Neural progenitor cell (in vitro differentiated cells): Measurements from ENCODE around the gene TGM2. TPM values are rescaled to one million over a fixed set of nuclear protein-coding genes. Genes with fewer than 3 reads are reported as not detected.

Experiments
- DNase-seq: peaks from one replicate; pipeline ENCODE4 v3.0.0-alpha.2; 2016; ENCODE audit warnings: low spot score
- H2AFZ ChIP-seq: fragments of 200-600 bp; sonication (generic); replicated peaks from 2 replicates; pipeline ENCODE4 v1.6.1; 2016; ENCODE audit warnings: antibody characterized with exemption
- H3F3A ChIP-seq: fragments of 200-600 bp; sonication (generic); 2 replicates; pipeline ENCODE4 v1.6.1; 2016; ENCODE audit warnings: antibody characterized with exemption, low read depth
- H3K27ac ChIP-seq: fragments of 200-600 bp; sonication (generic); 2 replicates; pipeline ENCODE4 v1.5.1; 2016; ENCODE audit warnings: mild to moderate bottlenecking
- H3K27me3 ChIP-seq: fragments of 200-600 bp; sonication (generic); 2 replicates; pipeline ENCODE4 v1.6.1; 2016; ENCODE audit warnings: mild to moderate bottlenecking, moderate library complexity
- H3K36me3 ChIP-seq: fragments of 200-600 bp; sonication (generic); 2 replicates; pipeline ENCODE4 v1.5.1; 2016
- H3K4me1 ChIP-seq: fragments of 200-600 bp; sonication (generic); 2 replicates; pipeline ENCODE4 v1.6.1; 2016; ENCODE audit warnings: mixed run types
- H3K4me2 ChIP-seq: fragments of 200-600 bp; sonication (generic); 2 replicates; pipeline ENCODE4 v1.6.1; 2016
- H3K4me3 ChIP-seq: fragments of 200-600 bp; sonication (generic); 2 replicates; pipeline ENCODE4 v1.5.1; 2016
- H3K79me2 ChIP-seq: fragments of 200-600 bp; sonication (generic); 2 replicates; pipeline ENCODE4 v1.6.1; 2016; ENCODE audit warnings: low read depth
- H3K9ac ChIP-seq: fragments of 200-600 bp; sonication (generic); 2 replicates; pipeline ENCODE4 v1.6.1; 2016
- H3K9me3 ChIP-seq: fragments of 200-600 bp; sonication (generic); 2 replicates; pipeline ENCODE4 v1.5.1; 2016; ENCODE audit warnings: low read depth
- H4K20me1 ChIP-seq: fragments of 200-600 bp; sonication (generic); 2 replicates; pipeline ENCODE4 v1.6.1; 2016; ENCODE audit warnings: low read depth
- H3K27ac Mint-ChIP-seq: 3 replicates; pipeline ENCODE4 v1.8.0; 2021; ENCODE audit warnings: mixed read lengths
- H3K27me3 Mint-ChIP-seq: 2 replicates; pipeline ENCODE4 v1.8.0; 2022; ENCODE audit warnings: low read depth, mild to moderate bottlenecking, inconsistent platforms, moderate library complexity, mixed read lengths; ENCODE audit not compliant: insufficient read depth
- H3K36me3 Mint-ChIP-seq: 3 replicates; pipeline ENCODE4 v1.8.0; 2021; ENCODE audit warnings: mixed read lengths
- H3K4me1 Mint-ChIP-seq: 3 replicates; pipeline ENCODE4 v1.8.0; 2021; ENCODE audit warnings: mixed read lengths
- H3K4me3 Mint-ChIP-seq: 3 replicates; pipeline ENCODE4 v1.8.0; 2021; ENCODE audit warnings: mild to moderate bottlenecking, moderate library complexity, mixed read lengths
- H3K9me3 Mint-ChIP-seq: 3 replicates; pipeline ENCODE4 v1.8.0; 2020; ENCODE audit warnings: mixed read lengths
- CTCF ChIP-seq: fragments of 200-600 bp; sonication (generic); IDR thresholded peaks from 2 replicates; pipeline ENCODE4 v1.5.1; 2017; ENCODE audit warnings: antibody characterized with exemption, mild to moderate bottlenecking
- EZH2 ChIP-seq: fragments of 200-600 bp; sonication (generic); IDR thresholded peaks from 2 replicates; pipeline ENCODE4 v1.6.1; 2017; ENCODE audit warnings: antibody characterized with exemption, mild to moderate bottlenecking, moderate library complexity
- EZH2phosphoT487 ChIP-seq: fragments of 200-600 bp; sonication (generic); IDR thresholded peaks from 2 replicates; pipeline ENCODE4 v1.6.1; 2017; ENCODE audit warnings: antibody characterized with exemption
- total RNA-seq: library from RNA; depleted of rRNA; stranded (reverse); fragments of >200 nt; gene quantifications from 2 replicates; pipeline ENCODE4 v1.2.3, GENCODE V29; 2015; ENCODE audit warnings: low replicate concordance

TGM2 gene
- total RNA-seq, 1 donor from 2014 or later: 0.22 TPM

- DNase-seq: no peak
- TF ChIP-seq EZH2: no peak
- TF ChIP-seq EZH2phosphoT487: no peak
- no peak for TF ChIP-seq CTCF
- H3K27me3 Mint-ChIP-seq: peaks cover 11% of the 10 kb centered on the region
These were observed 14.8 kb upstream of the TGM2 start for GRCh38 chr20:38179846-38180245.

GRCh38 chr20:38178581-38178980, 13.5 kb upstream of the TGM2 start:
- Mint-ChIP-seq H3K27ac (no peak overlapping the region), H3K27me3 (peaks cover 11% of the 10 kb centered on the region), H3K4me1 (peaks cover 48% of the 10 kb centered on the region), H3K4me3 (peak overlapping the region; percentile 52), H3K9me3 (peaks cover 2% of the 10 kb centered on the region), H3K36me3 (no peaks in the 10 kb centered on the region)
- TF ChIP-seq EZH2phosphoT487 (no peak), CTCF (no peak), EZH2 (no peak)
- H3K9me3 ChIP-seq: no peaks in the 10 kb centered on the region
- no peak overlapping the region for H3K4me3 ChIP-seq
- H3F3A ChIP-seq: no peaks in the 10 kb centered on the region
- H3K79me2 ChIP-seq: no peaks in the 10 kb centered on the region
- no peaks in the 10 kb centered on the region for H3K27me3 ChIP-seq
- no peak overlapping the region for H3K27ac ChIP-seq
- no peak overlapping the region for H2AFZ ChIP-seq
- no peak overlapping the region for H3K9ac ChIP-seq
- no peak overlapping the region for H3K4me2 ChIP-seq
- DNase-seq: no peak
- no peaks in the 10 kb centered on the region for H4K20me1 ChIP-seq
- peaks cover 12% of the 10 kb centered on the region for H3K4me1 ChIP-seq
- H3K36me3 ChIP-seq: no peaks in the 10 kb centered on the region

More at GRCh38 chr20:38179846-38180245, 14.8 kb upstream of the TGM2 start:
- H3K4me2 ChIP-seq: no peak overlapping the region
- peak overlapping the region; percentile 26 for H3K27ac Mint-ChIP-seq
- H3K4me3 ChIP-seq: no peak overlapping the region
- H3K27me3 ChIP-seq: no peaks in the 10 kb centered on the region
- H3K4me3 Mint-ChIP-seq: no peak overlapping the region
- H3K9me3 Mint-ChIP-seq: peaks cover 2% of the 10 kb centered on the region
- H3F3A ChIP-seq: no peaks in the 10 kb centered on the region
- no peaks in the 10 kb centered on the region for H3K36me3 Mint-ChIP-seq
- H3K36me3 ChIP-seq: no peaks in the 10 kb centered on the region
- peaks cover 9% of the 10 kb centered on the region for H3K4me1 ChIP-seq
- peaks cover 37% of the 10 kb centered on the region for H3K4me1 Mint-ChIP-seq
- H3K9me3 ChIP-seq: no peaks in the 10 kb centered on the region
- H4K20me1 ChIP-seq: no peaks in the 10 kb centered on the region
- no peaks in the 10 kb centered on the region for H3K79me2 ChIP-seq
- no peak overlapping the region for H3K9ac ChIP-seq
- no peak overlapping the region for H3K27ac ChIP-seq
- no peak overlapping the region for H2AFZ ChIP-seq

GRCh38 chr20:38178065-38178491, 13.0 kb upstream of the TGM2 start:
- peaks cover 50% of the 10 kb centered on the region for H3K4me1 Mint-ChIP-seq

More at GRCh38 chr20:38178065-38178491, 13.0 kb upstream of the TGM2 start:
- Histone ChIP-seq H3K27ac (no peak overlapping the region), H3K79me2 (no peaks in the 10 kb centered on the region), H3K9ac (no peak overlapping the region), H3K27me3 (no peaks in the 10 kb centered on the region), H3F3A (no peaks in the 10 kb centered on the region), H3K36me3 (no peaks in the 10 kb centered on the region), H3K4me1 (peaks cover 16% of the 10 kb centered on the region), H3K9me3 (no peaks in the 10 kb centered on the region), H3K4me3 (no peak overlapping the region), H2AFZ (no peak overlapping the region), H3K4me2 (no peak overlapping the region), H4K20me1 (no peaks in the 10 kb centered on the region)
- TF ChIP-seq EZH2phosphoT487 (no peak), CTCF (no peak), EZH2 (no peak)
- peaks cover 11% of the 10 kb centered on the region for H3K27me3 Mint-ChIP-seq
- H3K36me3 Mint-ChIP-seq: no peaks in the 10 kb centered on the region
- no peak for DNase-seq
- no peak overlapping the region for H3K27ac Mint-ChIP-seq
- H3K4me3 Mint-ChIP-seq: no peak overlapping the region
- H3K9me3 Mint-ChIP-seq: peaks cover 2% of the 10 kb centered on the region
